CD14-positive monocyte (primary cell): ENCODE measurements around the gene GRIK4. TPM values are rescaled to one million over a fixed set of nuclear protein-coding genes. Genes with fewer than 3 reads are reported as not detected.

Experiments
- DNase-seq, 3 donors: peaks; one replicate each; pipeline ENCODE4 v3.0.0-alpha.2; 2011 to 2022
- H2AFZ ChIP-seq: 2 replicates; pipeline ENCODE4 v1.6.0; 2012; ENCODE audit warnings: mild to moderate bottlenecking, low read depth, low read length, inconsistent platforms; ENCODE audit not compliant: insufficient read depth, poor library complexity, severe bottlenecking
- H3K27ac ChIP-seq, 2 donors: 1 replicate in 1 of 2; 2 replicates in 1 of 2; pipeline ENCODE4 v1.5.1; 2012 to 2013; ENCODE audit warnings: low read length in 2 of 2, control low read depth in 1 of 2, inconsistent platforms in 1 of 2, low read depth in 1 of 2, mild to moderate bottlenecking in 1 of 2
- H3K27me3 ChIP-seq, 2 donors: one replicate each; pipeline versions ENCODE4 v1.6.0 to v1.6.1; 2011 to 2013; ENCODE audit warnings: low read length in 2 of 2; ENCODE audit not compliant: control insufficient read depth in 2 of 2, insufficient read depth in 2 of 2
- H3K36me3 ChIP-seq, 2 donors: replicated peaks in 1 of 2; 1 replicate in 1 of 2; 2 replicates in 1 of 2; pipeline versions ENCODE4 v1.5.1 to v1.6.1; 2012 to 2013; ENCODE audit warnings: low read length in 2 of 2, control low read depth in 1 of 2, inconsistent platforms in 1 of 2, mild to moderate bottlenecking in 1 of 2; ENCODE audit not compliant: insufficient read depth in 2 of 2, control insufficient read depth in 1 of 2
- H3K4me1 ChIP-seq, 2 donors: 1 replicate in 1 of 2; 2 replicates in 1 of 2; pipeline versions ENCODE4 v1.5.1 to v1.6.1; 2012 to 2013; ENCODE audit warnings: low read length in 2 of 2, control low read depth in 1 of 2, inconsistent platforms in 1 of 2, mild to moderate bottlenecking in 1 of 2, moderate library complexity in 1 of 2; ENCODE audit not compliant: insufficient read depth in 2 of 2, control insufficient read depth in 1 of 2
- H3K4me2 ChIP-seq: replicated peaks from 2 replicates; pipeline ENCODE3; 2012; ENCODE audit warnings: low read length, moderate library complexity, mild to moderate bottlenecking; ENCODE audit not compliant: poor library complexity, severe bottlenecking; ENCODE audit errors: extremely low read depth
- H3K4me3 ChIP-seq, 3 experiments: fragments of 200-600 bp in 1 of 3; sonication (generic) in 1 of 3; replicated peaks in 1 of 3; 1 replicate in 2 of 3; 2 replicates in 1 of 3; pipeline ENCODE4 v1.5.1; 2011 to 2013; ENCODE audit warnings: low read length in 3 of 3, mild to moderate bottlenecking in 3 of 3, control low read depth in 2 of 3, low read depth in 2 of 3, inconsistent platforms in 1 of 3, moderate library complexity in 1 of 3
- H3K79me2 ChIP-seq: 2 replicates; pipeline ENCODE4 v1.6.0; 2012; ENCODE audit warnings: mild to moderate bottlenecking, control low read depth, inconsistent platforms, low read length, moderate library complexity; ENCODE audit not compliant: insufficient read depth
- H3K9ac ChIP-seq: 2 replicates; pipeline ENCODE4 v1.6.0; 2017; ENCODE audit warnings: low read length, mild to moderate bottlenecking; ENCODE audit not compliant: insufficient read depth, poor library complexity, severe bottlenecking
- H3K9me3 ChIP-seq, 2 donors: replicated peaks in 1 of 2; 1 replicate in 1 of 2; 2 replicates in 1 of 2; pipeline versions ENCODE4 v1.5.1 to v1.6.1; 2012 to 2013; ENCODE audit warnings: low read length in 2 of 2, control low read depth in 1 of 2; ENCODE audit not compliant: control insufficient read depth in 1 of 2, insufficient read depth in 1 of 2
- H4K20me1 ChIP-seq: 2 replicates; pipeline ENCODE4 v1.6.0; 2012; ENCODE audit warnings: mild to moderate bottlenecking, low read length, control low read depth, moderate library complexity; ENCODE audit not compliant: insufficient read depth
- H3K27ac Mint-ChIP-seq, 7 donors: one replicate each; pipeline ENCODE4 v1.8.0; 2020; ENCODE audit warnings: mild to moderate bottlenecking in 7 of 7, mixed read lengths in 7 of 7, moderate library complexity in 6 of 7, inconsistent platforms in 2 of 7
- H3K27me3 Mint-ChIP-seq, 3 donors: one replicate each; pipeline ENCODE4 v1.8.0; 2021 to 2022; ENCODE audit warnings: low read depth in 3 of 3, mild to moderate bottlenecking in 3 of 3, mixed read lengths in 3 of 3, moderate library complexity in 3 of 3, inconsistent platforms in 1 of 3
- H3K36me3 Mint-ChIP-seq, 2 donors: one replicate each; pipeline ENCODE4 v1.8.0; 2020; ENCODE audit warnings: mixed read lengths in 2 of 2, inconsistent platforms in 1 of 2, mild to moderate bottlenecking in 1 of 2
- H3K4me1 Mint-ChIP-seq: one replicate; pipeline ENCODE4 v1.8.0; 2020; ENCODE audit warnings: mild to moderate bottlenecking, mixed read lengths
- H3K4me3 Mint-ChIP-seq, 2 donors: one replicate each; pipeline ENCODE4 v1.8.0; 2020; ENCODE audit warnings: mild to moderate bottlenecking in 2 of 2, mixed read lengths in 2 of 2, moderate library complexity in 1 of 2
- H3K9me3 Mint-ChIP-seq, 7 donors: one replicate each; pipeline ENCODE4 v1.8.0; 2020 to 2022; ENCODE audit warnings: mixed read lengths in 7 of 7, mild to moderate bottlenecking in 6 of 7, moderate library complexity in 6 of 7, inconsistent platforms in 2 of 7
- WGBS: methylation state at CpG from one replicate; pipeline ENCODE4 v1.1.5; 2013; ENCODE audit warnings: missing lambda C conversion rate; ENCODE audit not compliant: insufficient coverage; 5-methylcytosine and 5-hydroxymethylcytosine counted together
- intact Hi-C, 2 donors: fragments of 100-400 bp; cut with micrococcal nuclease; formaldehyde crosslinking; loops; one replicate each; pipeline versions ENCODE4 v1.15.0 to v1.15.1; 2023
- polyA plus RNA-seq, 3 donors: library from polyadenylated mRNA; depleted of rRNA in 1 of 3; unstranded in 2 of 3; stranded (reverse) in 1 of 3; fragments of 300-500 nt in 2 of 3; fragments of >200 nt in 1 of 3; fragmentation: Illumina TruSeq in 2 of 3; gene quantifications; 1 replicate in 2 of 3; 2 replicates in 1 of 3; pipeline ENCODE4 v1.2.3, GENCODE V29; 2012 to 2021
- TF ChIP-seq, protein P1 (sequence below): fragments of 200-600 bp; IDR thresholded peaks from one replicate; pipeline ENCODE4 v1.8.0; 2022; ENCODE audit warnings: antibody characterized with exemption, mild to moderate bottlenecking

GRIK4 gene
- polyA plus RNA-seq, 3 donors = not detected

DNA sequence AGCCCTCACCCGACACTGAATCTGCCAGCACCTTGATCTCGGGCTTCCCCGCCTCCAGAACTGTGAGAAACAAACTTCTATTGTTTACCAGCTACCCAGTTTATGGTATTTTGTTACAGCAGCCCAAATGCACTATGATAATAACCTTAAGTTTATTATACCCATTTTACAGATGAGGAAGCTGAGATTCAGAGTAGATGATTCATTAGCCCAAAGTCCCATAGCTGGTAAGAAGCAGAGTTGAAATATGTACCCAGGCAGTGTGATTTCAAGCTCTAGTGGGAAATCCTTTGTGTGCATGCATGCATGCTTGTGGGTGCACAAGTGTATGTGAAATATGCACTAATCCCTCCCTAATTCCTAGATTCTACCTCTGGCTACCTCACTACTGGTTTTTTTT lies 7.9 kb downstream of the GRIK4 start:
- no peaks in the 10 kb centered on the region for H3K4me1 ChIP-seq
- no CpG with 5 or more reads among the region's 3 CpGs for WGBS
- Mint-ChIP-seq H3K4me3 (no peak overlapping the region), H3K4me1 (no peaks in the 10 kb centered on the region), H3K27me3 (peaks cover 29 to 47% (median 37%) of the 10 kb centered on the region in 3 donors), H3K36me3 (no peaks in the 10 kb centered on the region), H3K27ac (no peak overlapping the region), H3K9me3 (no peaks in the 10 kb centered on the region)
- DNase-seq = no peak
- H2AFZ ChIP-seq = no peak overlapping the region
- H3K9ac ChIP-seq = no peak overlapping the region
- H3K27ac ChIP-seq = no peak overlapping the region
- no peak overlapping the region for H3K4me3 ChIP-seq
- H3K36me3 ChIP-seq = no peaks in the 10 kb centered on the region
- TF ChIP-seq, protein P1, sequence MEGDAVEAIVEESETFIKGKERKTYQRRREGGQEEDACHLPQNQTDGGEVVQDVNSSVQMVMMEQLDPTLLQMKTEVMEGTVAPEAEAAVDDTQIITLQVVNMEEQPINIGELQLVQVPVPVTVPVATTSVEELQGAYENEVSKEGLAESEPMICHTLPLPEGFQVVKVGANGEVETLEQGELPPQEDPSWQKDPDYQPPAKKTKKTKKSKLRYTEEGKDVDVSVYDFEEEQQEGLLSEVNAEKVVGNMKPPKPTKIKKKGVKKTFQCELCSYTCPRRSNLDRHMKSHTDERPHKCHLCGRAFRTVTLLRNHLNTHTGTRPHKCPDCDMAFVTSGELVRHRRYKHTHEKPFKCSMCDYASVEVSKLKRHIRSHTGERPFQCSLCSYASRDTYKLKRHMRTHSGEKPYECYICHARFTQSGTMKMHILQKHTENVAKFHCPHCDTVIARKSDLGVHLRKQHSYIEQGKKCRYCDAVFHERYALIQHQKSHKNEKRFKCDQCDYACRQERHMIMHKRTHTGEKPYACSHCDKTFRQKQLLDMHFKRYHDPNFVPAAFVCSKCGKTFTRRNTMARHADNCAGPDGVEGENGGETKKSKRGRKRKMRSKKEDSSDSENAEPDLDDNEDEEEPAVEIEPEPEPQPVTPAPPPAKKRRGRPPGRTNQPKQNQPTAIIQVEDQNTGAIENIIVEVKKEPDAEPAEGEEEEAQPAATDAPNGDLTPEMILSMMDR = no peak
- H3K9me3 ChIP-seq = no peaks in the 10 kb centered on the region
- H4K20me1 ChIP-seq = no peaks in the 10 kb centered on the region
- intact Hi-C loops = loop anchor here in 1 of 2 donors (10.0 kb wide), 2 partner anchors 595 to 675 kb away; no protein-coding TSS in a partner anchor
- peaks cover 0 to 23% of the 10 kb centered on the region in 2 donors for H3K27me3 ChIP-seq
- H3K79me2 ChIP-seq = no peaks in the 10 kb centered on the region
- H3K4me2 ChIP-seq = no peak overlapping the region

DNA sequence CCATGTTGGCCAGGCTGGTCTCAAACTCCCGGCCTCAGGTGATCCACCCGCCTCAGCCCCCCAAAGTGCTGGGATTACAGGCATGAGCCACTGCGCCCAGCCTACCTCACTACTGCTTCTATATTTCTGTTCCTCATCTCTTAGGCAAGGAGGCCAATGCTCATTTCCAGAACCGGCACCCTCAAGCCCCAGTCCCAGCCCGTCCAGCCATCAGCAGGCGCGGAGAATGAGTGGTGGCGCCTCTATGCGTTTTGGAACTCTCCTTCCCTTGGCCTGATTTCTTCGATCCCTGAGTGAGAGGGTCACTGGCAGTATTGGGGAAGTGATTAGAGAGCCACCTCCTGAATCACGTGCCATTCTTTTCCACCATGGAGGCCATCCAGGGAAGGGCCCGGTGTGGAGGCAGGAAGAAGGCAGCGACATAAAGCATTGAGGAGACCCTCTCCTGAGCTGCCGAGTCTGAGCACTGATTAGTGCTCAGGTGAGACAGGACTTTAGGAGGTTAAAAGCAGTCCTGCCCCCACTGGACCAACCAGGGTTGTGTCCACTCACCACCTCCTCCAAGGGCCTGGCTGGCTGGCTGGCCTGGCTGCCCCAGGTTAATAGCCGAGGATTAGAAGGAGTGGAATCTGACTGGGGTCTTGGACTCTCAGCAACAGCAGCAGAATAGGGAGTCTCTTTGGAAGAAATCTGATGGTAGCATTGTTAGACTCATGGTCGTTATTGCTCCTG lies 8.7 kb downstream of the GRIK4 start:
- Histone ChIP-seq H3K4me2 (no peak overlapping the region), H4K20me1 (no peaks in the 10 kb centered on the region), H2AFZ (no peak overlapping the region), H3K79me2 (no peaks in the 10 kb centered on the region), H3K4me1 (no peaks in the 10 kb centered on the region), H3K27me3 (peaks cover 0 to 23% of the 10 kb centered on the region in 2 donors), H3K36me3 (no peaks in the 10 kb centered on the region), H3K27ac (no peak overlapping the region), H3K4me3 (no peak overlapping the region), H3K9ac (no peak overlapping the region), H3K9me3 (no peaks in the 10 kb centered on the region)
- Mint-ChIP-seq H3K27ac (peak overlapping the region in 1 of 7 donors; percentile 6), H3K27me3 (peaks cover 29 to 42% (median 29%) of the 10 kb centered on the region in 3 donors), H3K9me3 (no peaks in the 10 kb centered on the region), H3K4me1 (no peaks in the 10 kb centered on the region), H3K4me3 (no peak overlapping the region), H3K36me3 (no peaks in the 10 kb centered on the region)
- 94% methylated on average over 11 of the region's 16 CpGs for WGBS
- intact Hi-C loops = no loop called here
- TF ChIP-seq, protein P1 = no peak
- DNase-seq = no peak
